Neural cell (in vitro differentiated cells): ENCODE results near the gene GALR2.

Experiments
- CTCF ChIP-seq: fragments of 450-650 bp; IDR thresholded peaks from 2 replicates; pipeline ENCODE4 v1.5.1; 2014; ENCODE audit warnings: antibody characterized with exemption, mild to moderate bottlenecking, moderate library complexity; ENCODE audit not compliant: poor library complexity, severe bottlenecking
- MXI1 ChIP-seq: fragments of 450-650 bp; conservative IDR thresholded peaks from 2 replicates; pipeline ENCODE4 v1.6.1; 2014; ENCODE audit warnings: antibody characterized with exemption, mild to moderate bottlenecking; ENCODE audit not compliant: poor library complexity, severe bottlenecking
- RAD21 ChIP-seq: fragments of 450-650 bp; conservative IDR thresholded peaks from 2 replicates; pipeline ENCODE4 v1.6.1; 2014; ENCODE audit warnings: antibody characterized with exemption, mild to moderate bottlenecking, moderate library complexity
- REST ChIP-seq: IDR thresholded peaks from 2 replicates; pipeline ENCODE4 v1.6.1; 2012; ENCODE audit warnings: borderline replicate concordance

GRCh38 chr17:76027159-76027839, 47.3 kb upstream of the GALR2 start, which contains the start of gene EVPL:
- TF ChIP-seq CTCF (no peak), REST (no peak), MXI1 (no peak), RAD21 (no peak)
